Fibroblast of the aortic adventitia (primary cell): Measurements from ENCODE around the gene GUCA1A. TPM values are rescaled to one million over a fixed set of nuclear protein-coding genes. Genes with fewer than 3 reads are reported as not detected.
"Not testable (repeated sequence)": the region's sequence is repeated elsewhere in the genome, so short reads cannot be mapped to it uniquely, and the experiment has no call there.

ENCODE experiments used
- DNase-seq: peaks from one replicate; pipeline ENCODE4 v3.0.0-alpha.2; 2010; ENCODE audit warnings: low read depth
- H3K4me3 ChIP-seq: 2 replicates; pipeline ENCODE4 v1.5.1; 2011; ENCODE audit warnings: low read depth, mild to moderate bottlenecking, control low read depth, low read length, moderate library complexity
- total RNA-seq: library from RNA; depleted of rRNA; stranded (reverse); fragments of >200 nt; gene quantifications from 2 replicates; pipeline ENCODE4 v1.2.3, GENCODE V29; 2012; ENCODE audit warnings: low replicate concordance
- TF ChIP-seq, protein P1 (sequence below): IDR thresholded peaks from 2 replicates; pipeline ENCODE4 v1.5.1; 2011; ENCODE audit warnings: mild to moderate bottlenecking, low read length, control low read depth, inconsistent platforms; ENCODE audit not compliant: insufficient read depth

The GUCA1A gene
- total RNA-seq, 1 donor = not detected

DNA sequence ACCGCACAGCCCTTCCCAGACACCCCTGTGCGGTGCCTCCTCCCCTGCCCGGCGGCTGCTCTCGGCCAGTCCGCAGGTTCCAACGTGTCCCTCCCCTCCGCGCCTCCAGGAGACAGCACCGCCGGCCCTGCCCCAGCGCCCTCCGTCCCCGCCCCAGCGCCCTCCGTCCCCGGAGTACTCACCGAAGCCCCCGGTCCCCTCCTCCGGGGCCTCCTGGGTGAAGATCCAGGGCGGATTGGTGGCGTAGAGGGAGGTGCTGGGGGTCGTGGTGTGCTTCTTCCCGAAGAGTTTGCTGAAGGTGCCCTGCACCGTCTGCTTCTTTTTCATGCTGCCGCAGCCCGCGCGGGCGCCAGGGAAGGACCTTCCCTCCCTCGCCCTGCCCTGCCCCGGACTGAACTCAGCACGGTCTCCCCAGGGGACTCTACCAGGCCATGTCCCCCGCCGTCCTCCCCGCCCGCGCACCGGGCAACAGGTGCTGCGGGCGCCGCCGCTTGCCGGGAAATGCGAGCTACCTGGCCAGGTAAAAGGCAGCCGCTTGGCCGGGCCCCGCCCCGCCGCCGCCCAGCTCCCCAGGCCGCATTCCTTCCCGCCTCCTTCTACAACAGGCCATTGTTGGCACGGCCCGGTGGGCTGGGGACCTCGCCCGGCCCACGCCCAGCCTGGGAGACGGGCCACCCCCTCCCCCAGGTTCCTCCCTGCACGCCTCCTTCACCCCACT, 30.9 kb upstream of the GUCA1A start, which contains the start of gene C6orf132:
Gene C6orf132, minus strand, starts transcription at position 503 of the 718 bp plus-strand sequence. Its CDS starts 176 bp downstream, at position 327.
- TF ChIP-seq, protein P1, sequence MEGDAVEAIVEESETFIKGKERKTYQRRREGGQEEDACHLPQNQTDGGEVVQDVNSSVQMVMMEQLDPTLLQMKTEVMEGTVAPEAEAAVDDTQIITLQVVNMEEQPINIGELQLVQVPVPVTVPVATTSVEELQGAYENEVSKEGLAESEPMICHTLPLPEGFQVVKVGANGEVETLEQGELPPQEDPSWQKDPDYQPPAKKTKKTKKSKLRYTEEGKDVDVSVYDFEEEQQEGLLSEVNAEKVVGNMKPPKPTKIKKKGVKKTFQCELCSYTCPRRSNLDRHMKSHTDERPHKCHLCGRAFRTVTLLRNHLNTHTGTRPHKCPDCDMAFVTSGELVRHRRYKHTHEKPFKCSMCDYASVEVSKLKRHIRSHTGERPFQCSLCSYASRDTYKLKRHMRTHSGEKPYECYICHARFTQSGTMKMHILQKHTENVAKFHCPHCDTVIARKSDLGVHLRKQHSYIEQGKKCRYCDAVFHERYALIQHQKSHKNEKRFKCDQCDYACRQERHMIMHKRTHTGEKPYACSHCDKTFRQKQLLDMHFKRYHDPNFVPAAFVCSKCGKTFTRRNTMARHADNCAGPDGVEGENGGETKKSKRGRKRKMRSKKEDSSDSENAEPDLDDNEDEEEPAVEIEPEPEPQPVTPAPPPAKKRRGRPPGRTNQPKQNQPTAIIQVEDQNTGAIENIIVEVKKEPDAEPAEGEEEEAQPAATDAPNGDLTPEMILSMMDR = peak; percentile 0
- no peak for DNase-seq
- peak within 1 kb of the TSS; percentile 59 for H3K4me3 ChIP-seq

DNA sequence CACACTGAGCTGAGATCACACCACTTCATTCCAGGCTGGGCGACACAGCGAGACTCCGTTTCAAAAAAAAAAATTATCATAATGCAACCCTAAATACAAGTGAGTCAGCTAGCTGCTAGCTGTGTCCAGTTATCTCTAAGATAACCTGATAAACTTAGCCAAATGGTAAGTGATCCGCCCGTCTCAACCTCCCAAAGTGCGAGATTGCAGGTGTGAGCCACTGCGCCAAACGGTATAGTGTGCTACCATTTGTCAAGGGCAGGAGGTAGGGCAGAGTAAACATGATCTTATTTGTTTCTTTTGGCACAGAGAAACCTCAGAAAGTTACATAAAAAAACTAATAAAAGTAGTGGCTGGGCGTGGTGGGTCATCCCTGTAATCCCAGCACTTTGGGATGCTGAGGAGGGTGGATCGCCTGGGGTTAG, 26.0 kb upstream of the GUCA1A start:
- no peak for DNase-seq
- TF ChIP-seq, protein P1 = no peak
- no peak overlapping the region for H3K4me3 ChIP-seq

DNA sequence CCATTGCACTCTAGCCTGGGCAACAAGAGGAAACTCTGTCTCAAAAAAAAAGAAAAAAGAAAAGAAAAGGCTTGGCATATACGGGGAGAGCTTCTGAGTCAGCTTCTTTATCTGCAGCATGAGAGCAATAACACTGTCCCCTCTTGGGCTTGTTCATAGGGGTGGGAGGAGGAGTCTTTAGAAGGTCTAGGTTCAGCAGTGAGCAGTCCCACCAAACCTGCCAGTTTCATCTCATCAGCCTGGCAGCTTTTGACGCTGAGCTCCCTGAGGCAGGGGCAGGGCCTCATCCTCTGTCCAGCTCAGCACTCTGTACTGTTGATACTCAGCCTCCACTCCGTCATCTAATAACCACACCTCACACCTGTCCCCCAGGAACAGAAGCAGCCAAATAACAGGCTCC, 25.1 kb upstream of the GUCA1A start:
- H3K4me3 ChIP-seq = no peak overlapping the region
- DNase-seq = peak; percentile 67
- TF ChIP-seq, protein P1 = no peak

DNA sequence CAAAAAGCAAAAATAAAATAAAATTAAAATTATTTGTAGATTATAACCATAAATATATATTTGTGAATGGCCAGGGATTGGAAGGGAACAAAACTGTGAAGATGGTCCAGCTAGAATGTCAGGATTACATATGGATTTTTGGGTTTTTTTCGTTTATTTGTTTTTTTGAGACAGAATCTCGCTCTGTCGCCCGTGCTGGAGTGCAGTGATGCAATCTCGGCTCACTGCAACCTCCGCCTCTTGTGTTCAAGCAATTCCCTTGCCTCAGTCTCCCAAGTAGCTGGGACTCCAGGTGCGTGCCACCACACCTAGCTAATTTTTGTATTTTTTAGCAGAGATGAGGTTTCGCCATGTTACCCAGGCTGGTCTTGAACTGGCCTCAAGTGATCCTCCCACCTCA, 22.9 kb upstream of the GUCA1A start:
- DNase-seq = no peak
- TF ChIP-seq, protein P1 = no peak
- no peak overlapping the region for H3K4me3 ChIP-seq

DNA sequence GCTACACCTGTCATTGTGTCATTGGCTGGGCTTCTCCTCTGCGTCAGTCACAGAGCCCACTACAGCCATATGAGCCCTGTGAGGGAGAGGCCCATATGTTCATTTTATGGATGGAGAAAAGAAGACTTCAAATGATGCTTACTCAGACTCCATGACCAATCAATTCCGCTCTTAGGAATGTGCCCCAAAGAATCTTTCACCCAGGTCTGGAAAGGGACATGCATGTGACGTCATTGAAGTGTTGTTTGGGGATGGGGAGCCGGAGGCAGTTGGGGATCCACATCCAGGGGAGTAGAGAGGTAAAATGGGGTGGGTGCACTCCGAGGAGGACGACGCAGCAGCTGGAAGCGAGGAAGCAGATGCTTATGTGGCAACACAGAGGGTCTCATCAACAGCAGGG, 21.1 kb upstream of the GUCA1A start:
- DNase-seq = no peak
- TF ChIP-seq, protein P1 = no peak
- H3K4me3 ChIP-seq = no peak overlapping the region

DNA sequence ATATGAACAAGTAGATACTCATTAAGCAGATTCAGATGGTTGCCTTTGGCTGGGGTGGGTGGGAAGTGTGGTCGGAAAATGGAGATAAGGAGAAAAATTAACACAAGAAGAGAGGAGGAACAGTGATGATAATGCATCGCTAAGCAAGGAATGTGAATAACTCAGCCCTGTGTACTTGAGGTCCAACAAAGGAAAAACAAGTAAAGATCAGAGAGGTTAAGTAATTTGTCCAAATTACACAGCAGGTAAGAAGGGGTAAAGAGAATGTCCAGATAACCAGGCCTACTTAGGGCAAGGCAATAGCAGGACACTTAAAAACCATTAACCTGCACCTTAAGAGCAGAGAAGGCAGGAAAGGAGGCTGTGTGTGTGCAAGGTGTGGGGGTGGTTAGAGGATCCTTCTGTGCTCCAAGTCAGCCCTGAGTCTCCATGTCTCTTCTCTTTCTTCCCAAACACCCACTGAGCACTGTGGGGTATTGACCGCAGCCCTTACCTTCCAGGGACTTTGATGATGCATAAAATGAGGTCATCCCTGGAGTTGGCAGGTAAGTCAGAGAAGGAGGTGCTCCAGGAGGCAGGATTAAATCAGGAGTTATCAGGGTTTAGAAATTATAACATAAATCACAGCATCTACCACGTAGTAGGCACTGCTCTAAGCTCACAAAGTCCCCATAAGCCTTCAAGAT, 20.5 kb upstream of the GUCA1A start:
- not testable (repeated sequence) for DNase-seq, H3K4me3 ChIP-seq

DNA sequence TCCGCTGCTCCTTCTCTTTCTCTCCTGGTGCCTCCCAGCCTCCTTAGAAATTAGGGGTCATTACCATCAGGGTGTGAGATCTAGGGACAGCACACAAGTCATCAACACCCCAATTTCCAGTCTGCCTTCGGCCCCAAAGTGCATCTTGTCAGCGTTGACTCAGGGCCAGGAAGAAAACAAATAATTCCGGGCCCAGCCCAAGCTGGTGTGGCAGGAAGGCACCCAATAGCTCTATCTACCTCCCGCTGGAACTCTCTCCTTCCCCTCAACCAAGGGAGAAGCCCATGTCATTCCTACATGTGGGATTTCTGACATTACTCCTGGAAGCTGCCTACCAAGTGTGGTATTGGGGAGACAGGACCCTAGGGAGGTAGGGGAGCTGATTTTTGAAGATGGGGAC, 19.2 kb upstream of the GUCA1A start:
- TF ChIP-seq, protein P1 = no peak
- DNase-seq = no peak
- H3K4me3 ChIP-seq = no peak overlapping the region
